ENCODE results near the gene HSPB9.

HSPB9 gene

GRCh38 chr17:42120770-42121769, 1.5 kb upstream of the HSPB9 start, which contains the start of gene KAT2A:
Gene KAT2A (minus strand): TSS chr17:42121367. CDS start chr17:42121304, 63 bp downstream.
- H3K27ac Mint-ChIP-seq, result peak within 1 kb of the TSS; percentile 31
- H3K27me3 Mint-ChIP-seq (ENCODE audit: low read depth), result no peaks in the 10 kb centered on the region
- no peaks in the 10 kb centered on the region for H3K9me3 Mint-ChIP-seq
- peaks cover 20% of the 10 kb centered on the region for H3K36me3 Mint-ChIP-seq (ENCODE audit: low read depth)
- H3K4me3 Mint-ChIP-seq, result peak within 1 kb of the TSS; percentile 70
- peaks cover 16% of the 10 kb centered on the region for H3K4me1 Mint-ChIP-seq (ENCODE audit: low read depth)

GRCh38 chr17:42124256-42124655, 1.7 kb downstream of the HSPB9 start:
- no peaks in the 10 kb centered on the region for H3K27me3 Mint-ChIP-seq (ENCODE audit: low read depth)
- no peak overlapping the region for H3K4me3 Mint-ChIP-seq
- H3K4me1 Mint-ChIP-seq (ENCODE audit: low read depth), result peaks cover 11% of the 10 kb centered on the region
- no peaks in the 10 kb centered on the region for H3K9me3 Mint-ChIP-seq
- H3K36me3 Mint-ChIP-seq (ENCODE audit: low read depth), result peaks cover 31% of the 10 kb centered on the region
- H3K27ac Mint-ChIP-seq, result no peak overlapping the region

- no peaks in the 10 kb centered on the region for H3K9me3 Mint-ChIP-seq
- peaks cover 7% of the 10 kb centered on the region for H3K4me1 Mint-ChIP-seq (ENCODE audit: low read depth)
- H3K27me3 Mint-ChIP-seq (ENCODE audit: low read depth), result no peaks in the 10 kb centered on the region
- no peak overlapping the region for H3K27ac Mint-ChIP-seq
- peaks cover 35% of the 10 kb centered on the region for H3K36me3 Mint-ChIP-seq (ENCODE audit: low read depth)
- no peak overlapping the region for H3K4me3 Mint-ChIP-seq
Measured at GRCh38 chr17:42125565-42125964, 3.0 kb downstream of the HSPB9 start.

- Mint-ChIP-seq H3K27ac (no peak overlapping the region), H3K4me3 (no peak overlapping the region), H3K4me1 (ENCODE audit: low read depth) (peaks cover 7% of the 10 kb centered on the region), H3K9me3 (no peaks in the 10 kb centered on the region), H3K27me3 (ENCODE audit: low read depth) (no peaks in the 10 kb centered on the region), H3K36me3 (ENCODE audit: low read depth) (peaks cover 41% of the 10 kb centered on the region)
Measured at GRCh38 chr17:42126836-42127235, 4.2 kb downstream of the HSPB9 start.

GRCh38 chr17:42127414-42127813, 4.8 kb downstream of the HSPB9 start:
- Mint-ChIP-seq H3K36me3 (ENCODE audit: low read depth) (peaks cover 39% of the 10 kb centered on the region), H3K27ac (no peak overlapping the region), H3K4me3 (no peak overlapping the region)

GRCh38 chr17:42129109-42129837, 6.7 kb downstream of the HSPB9 start:
- peaks cover 23% of the 10 kb centered on the region for H3K4me1 Mint-ChIP-seq (ENCODE audit: low read depth)
- H3K9me3 Mint-ChIP-seq, result no peaks in the 10 kb centered on the region
- H3K36me3 Mint-ChIP-seq (ENCODE audit: low read depth), result peaks cover 38% of the 10 kb centered on the region
- no peaks in the 10 kb centered on the region for H3K27me3 Mint-ChIP-seq (ENCODE audit: low read depth)
- H3K4me3 Mint-ChIP-seq, result no peak overlapping the region
- no peak overlapping the region for H3K27ac Mint-ChIP-seq

More at GRCh38 chr17:42127414-42127813, 4.8 kb downstream of the HSPB9 start:
- Mint-ChIP-seq H3K4me1 (ENCODE audit: low read depth) (peaks cover 7% of the 10 kb centered on the region), H3K9me3 (no peaks in the 10 kb centered on the region), H3K27me3 (ENCODE audit: low read depth) (no peaks in the 10 kb centered on the region)

GRCh38 chr17:42130310-42130936, 7.8 kb downstream of the HSPB9 start:
- Mint-ChIP-seq H3K4me1 (ENCODE audit: low read depth) (peaks cover 26% of the 10 kb centered on the region), H3K27ac (no peak overlapping the region), H3K4me3 (no peak overlapping the region), H3K27me3 (ENCODE audit: low read depth) (no peaks in the 10 kb centered on the region), H3K36me3 (ENCODE audit: low read depth) (peaks cover 33% of the 10 kb centered on the region), H3K9me3 (no peaks in the 10 kb centered on the region)

GRCh38 chr17:42131232-42131631, 8.6 kb downstream of the HSPB9 start:
- Mint-ChIP-seq H3K36me3 (ENCODE audit: low read depth) (peaks cover 29% of the 10 kb centered on the region), H3K9me3 (no peaks in the 10 kb centered on the region), H3K4me1 (ENCODE audit: low read depth) (peaks cover 33% of the 10 kb centered on the region), H3K27ac (peak overlapping the region; percentile 2), H3K27me3 (ENCODE audit: low read depth) (no peaks in the 10 kb centered on the region), H3K4me3 (no peak overlapping the region)

GRCh38 chr17:42131981-42132432, 9.4 kb downstream of the HSPB9 start:
- no peak overlapping the region for H3K4me3 Mint-ChIP-seq
- H3K4me1 Mint-ChIP-seq (ENCODE audit: low read depth), result peaks cover 34% of the 10 kb centered on the region
- no peaks in the 10 kb centered on the region for H3K27me3 Mint-ChIP-seq (ENCODE audit: low read depth)
- H3K27ac Mint-ChIP-seq, result no peak overlapping the region
- no peaks in the 10 kb centered on the region for H3K9me3 Mint-ChIP-seq
- peaks cover 25% of the 10 kb centered on the region for H3K36me3 Mint-ChIP-seq (ENCODE audit: low read depth)

- no peaks in the 10 kb centered on the region for H3K9me3 Mint-ChIP-seq
- H3K27ac Mint-ChIP-seq, result peak overlapping the region; percentile 39
- H3K36me3 Mint-ChIP-seq (ENCODE audit: low read depth), result peaks cover 21% of the 10 kb centered on the region
- peaks cover 32% of the 10 kb centered on the region for H3K4me1 Mint-ChIP-seq (ENCODE audit: low read depth)
- H3K27me3 Mint-ChIP-seq (ENCODE audit: low read depth), result no peaks in the 10 kb centered on the region
- peak overlapping the region; percentile 1 for H3K4me3 Mint-ChIP-seq
Measured at GRCh38 chr17:42132941-42133340, 10.3 kb downstream of the HSPB9 start.

- peak overlapping the region; percentile 39 for H3K27ac Mint-ChIP-seq
- H3K4me3 Mint-ChIP-seq, result no peak overlapping the region
- H3K27me3 Mint-ChIP-seq (ENCODE audit: low read depth), result no peaks in the 10 kb centered on the region
- peaks cover 32% of the 10 kb centered on the region for H3K4me1 Mint-ChIP-seq (ENCODE audit: low read depth)
- no peaks in the 10 kb centered on the region for H3K9me3 Mint-ChIP-seq
- H3K36me3 Mint-ChIP-seq (ENCODE audit: low read depth), result peaks cover 15% of the 10 kb centered on the region
Measured at GRCh38 chr17:42133461-42134041, 10.9 kb downstream of the HSPB9 start.

GRCh38 chr17:42135151-42135550, 12.5 kb downstream of the HSPB9 start:
- Mint-ChIP-seq H3K36me3 (ENCODE audit: low read depth) (peaks cover 9% of the 10 kb centered on the region), H3K27ac (no peak overlapping the region), H3K27me3 (ENCODE audit: low read depth) (no peaks in the 10 kb centered on the region), H3K4me3 (no peak overlapping the region), H3K9me3 (no peaks in the 10 kb centered on the region), H3K4me1 (ENCODE audit: low read depth) (peaks cover 34% of the 10 kb centered on the region)

- H3K4me1 Mint-ChIP-seq (ENCODE audit: low read depth), result peaks cover 35% of the 10 kb centered on the region
- H3K27ac Mint-ChIP-seq, result peak overlapping the region; percentile 26
- no peak overlapping the region for H3K4me3 Mint-ChIP-seq
- no peaks in the 10 kb centered on the region for H3K27me3 Mint-ChIP-seq (ENCODE audit: low read depth)
- no peaks in the 10 kb centered on the region for H3K9me3 Mint-ChIP-seq
- H3K36me3 Mint-ChIP-seq (ENCODE audit: low read depth), result peaks cover 4% of the 10 kb centered on the region
Measured at GRCh38 chr17:42135664-42136653, 13.4 kb downstream of the HSPB9 start.
